ENCODE measurements around the gene ZNF92. TPM values are rescaled to one million over a fixed set of nuclear protein-coding genes. Genes with fewer than 3 reads are reported as not detected.
"Not testable (repeated sequence)": the region's sequence is repeated elsewhere in the genome, so short reads cannot be mapped to it uniquely, and the experiment has no call there.

The ZNF92 gene
- total RNA-seq, 4 donors from 2014 or later, result 2.1 to 22.7 (median 6.0) TPM

GRCh38 chr7:65436163-65436562, 62.5 kb downstream of the ZNF92 start:
- DNase-seq, result no peak
- H3K27ac ChIP-seq, result no peak overlapping the region
- no peak overlapping the region for H3K4me3 ChIP-seq
- no peaks in the 10 kb centered on the region for H3K36me3 ChIP-seq
- no peaks in the 10 kb centered on the region for H3K27me3 ChIP-seq
- TF ChIP-seq POLR2A (IDR thresholded peaks at IDR 0.05), result no peak
- TF ChIP-seq CTCF (IDR thresholded peaks at IDR 0.05), result no peak
- no peaks in the 10 kb centered on the region for H3K9me3 ChIP-seq
- intact Hi-C loops (cut with DNase I; ENCODE audit: low total_unique reads), result no loop called here
- H3K4me1 ChIP-seq, result no peaks in the 10 kb centered on the region

GRCh38 chr7:65438598-65438997, 64.9 kb downstream of the ZNF92 start:
- intact Hi-C loops (cut with DNase I; ENCODE audit: low total_unique reads), result no loop called here
- Histone ChIP-seq H3K36me3 (no peaks in the 10 kb centered on the region), H3K9me3 (no peaks in the 10 kb centered on the region), H3K27me3 (no peaks in the 10 kb centered on the region), H3K4me1 (no peaks in the 10 kb centered on the region), H3K27ac (peak overlapping the region; percentile 44 to 60), H3K4me3 (no peak overlapping the region)
- no peak for TF ChIP-seq POLR2A (IDR thresholded peaks at IDR 0.05)
- TF ChIP-seq CTCF (IDR thresholded peaks at IDR 0.05), result no peak
- peak in 1 of 2 donors; percentile 64 for DNase-seq

GRCh38 chr7:65441010-65441409, 67.4 kb downstream of the ZNF92 start:
- Histone ChIP-seq H3K36me3 (no peaks in the 10 kb centered on the region), H3K9me3 (no peaks in the 10 kb centered on the region), H3K27ac (no peak overlapping the region), H3K27me3 (no peaks in the 10 kb centered on the region), H3K4me1 (no peaks in the 10 kb centered on the region), H3K4me3 (no peak overlapping the region)
- no peak for DNase-seq
- TF ChIP-seq CTCF (IDR thresholded peaks at IDR 0.05) (no peak), POLR2A (IDR thresholded peaks at IDR 0.05) (no peak)
- intact Hi-C loops (cut with DNase I; ENCODE audit: low total_unique reads), result no loop called here

- Histone ChIP-seq H3K4me1 (no peaks in the 10 kb centered on the region), H3K27me3 (no peaks in the 10 kb centered on the region), H3K27ac (no peak overlapping the region), H3K4me3 (no peak overlapping the region), H3K36me3 (no peaks in the 10 kb centered on the region), H3K9me3 (no peaks in the 10 kb centered on the region)
- DNase-seq, result no peak
- intact Hi-C loops (cut with DNase I; ENCODE audit: low total_unique reads), result no loop called here
- TF ChIP-seq POLR2A (IDR thresholded peaks at IDR 0.05) (no peak), CTCF (IDR thresholded peaks at IDR 0.05) (no peak)
These were observed 70.7 kb downstream of the ZNF92 start for GRCh38 chr7:65444205-65444842.

GRCh38 chr7:65444899-65445823, 71.5 kb downstream of the ZNF92 start:
- DNase-seq, result no peak
- Histone ChIP-seq H3K27me3 (no peaks in the 10 kb centered on the region), H3K36me3 (no peaks in the 10 kb centered on the region), H3K27ac (no peak overlapping the region), H3K4me1 (no peaks in the 10 kb centered on the region), H3K4me3 (no peak overlapping the region), H3K9me3 (no peaks in the 10 kb centered on the region)
- TF ChIP-seq CTCF (IDR thresholded peaks at IDR 0.05) (no peak), POLR2A (IDR thresholded peaks at IDR 0.05) (no peak)
- intact Hi-C loops (cut with DNase I; ENCODE audit: low total_unique reads), result no loop called here

GRCh38 chr7:65447041-65447440, 73.4 kb downstream of the ZNF92 start:
- H3K36me3 ChIP-seq; H3K27me3 ChIP-seq; H3K27ac ChIP-seq; H3K9me3 ChIP-seq; H3K4me1 ChIP-seq; DNase-seq; intact Hi-C loops (cut with DNase I; ENCODE audit: low total_unique reads); H3K4me3 ChIP-seq: not testable (repeated sequence)
